ENCODE results near the gene PSMB5.

PSMB5 gene

DNA sequence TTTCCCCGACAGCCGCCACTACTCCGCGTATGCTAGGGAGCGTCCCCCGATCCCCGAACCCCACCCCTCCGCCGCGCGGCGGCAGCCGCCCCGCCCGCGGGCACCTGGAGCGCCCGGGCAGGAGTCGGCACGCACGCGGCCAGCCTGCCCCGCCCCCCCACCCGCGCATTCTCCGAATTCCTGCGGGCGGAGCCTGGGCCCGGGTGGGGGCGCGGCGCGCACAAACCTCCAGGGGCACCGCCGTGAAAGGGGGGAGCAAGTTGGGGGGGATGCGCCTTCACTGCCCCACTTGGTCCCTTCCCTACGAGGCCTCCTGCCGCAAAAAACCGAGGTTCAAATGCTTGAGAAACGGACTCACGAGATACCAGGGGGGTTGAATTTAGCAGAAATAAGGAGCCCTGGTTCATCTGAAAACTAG is 54.0 kb downstream of the PSMB5 start:
- H3K27ac ChIP-seq (ENCODE audit: low read depth, low read length) = no peak overlapping the region
- peaks cover 6 to 12% of the 10 kb centered on the region in 2 donors for H3K27me3 ChIP-seq (ENCODE audit: control insufficient read depth in 1 of 2, insufficient read depth in 2 of 2, low read length in 2 of 2)
- no peaks in the 10 kb centered on the region for H3K36me3 ChIP-seq (ENCODE audit: control insufficient read depth in 1 of 2, insufficient read depth in 2 of 2, low read length in 2 of 2)
- peak overlapping the region; percentile 42 to 59 for H3K4me3 ChIP-seq (ENCODE audit: low read depth in 1 of 2, low read length in 2 of 2)
- peak overlapping the region in 1 of 2 donors; percentile 21 for H3K9ac ChIP-seq (ENCODE audit: low read depth in 1 of 2, low read length in 2 of 2)
- H3K9me3 ChIP-seq (ENCODE audit: control insufficient read depth in 1 of 2, low read length in 2 of 2) = no peaks in the 10 kb centered on the region
- peaks cover 48 to 54% of the 10 kb centered on the region in 2 donors for H3K4me1 ChIP-seq (ENCODE audit: control insufficient read depth in 1 of 2, insufficient read depth in 2 of 2, low read length in 2 of 2)

DNA sequence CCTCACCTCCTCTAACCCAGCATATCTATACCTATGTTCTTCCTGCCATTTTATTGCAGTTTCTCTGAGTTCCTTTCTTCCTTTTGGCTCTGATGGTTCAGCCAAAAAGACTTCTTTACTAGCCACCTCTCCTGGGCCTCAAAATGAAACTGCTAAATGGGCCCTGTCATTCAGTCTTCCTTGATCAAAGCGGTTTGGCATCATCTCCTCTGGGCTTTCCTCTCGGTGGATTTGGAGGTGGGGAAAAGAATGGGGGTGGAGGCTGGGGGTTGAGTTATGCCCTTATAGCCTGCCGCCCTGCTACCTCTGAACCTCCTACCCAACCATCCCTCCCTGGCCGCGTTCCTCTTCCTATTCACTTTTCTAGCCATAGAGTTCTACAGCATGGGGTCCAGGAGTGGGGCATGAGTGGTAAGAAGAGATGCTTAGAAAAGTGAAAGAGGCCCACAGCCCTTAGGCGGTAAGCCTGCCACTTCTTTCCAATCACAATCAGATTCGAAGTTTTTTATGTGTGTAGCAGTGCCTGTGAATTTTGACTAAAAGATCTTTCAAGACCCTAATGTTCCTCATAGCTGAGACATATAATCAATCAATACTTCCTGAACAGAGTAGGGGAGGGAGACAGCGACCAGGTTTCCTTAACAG is 54.8 kb downstream of the PSMB5 start:
- H3K9ac ChIP-seq (ENCODE audit: low read depth in 1 of 2, low read length in 2 of 2) = no peak overlapping the region
- H3K27me3 ChIP-seq (ENCODE audit: control insufficient read depth in 1 of 2, insufficient read depth in 2 of 2, low read length in 2 of 2) = peaks cover 6 to 12% of the 10 kb centered on the region in 2 donors
- no peaks in the 10 kb centered on the region for H3K9me3 ChIP-seq (ENCODE audit: control insufficient read depth in 1 of 2, low read length in 2 of 2)
- H3K27ac ChIP-seq (ENCODE audit: low read depth, low read length) = no peak overlapping the region
- peaks cover 48 to 54% of the 10 kb centered on the region in 2 donors for H3K4me1 ChIP-seq (ENCODE audit: control insufficient read depth in 1 of 2, insufficient read depth in 2 of 2, low read length in 2 of 2)
- no peaks in the 10 kb centered on the region for H3K36me3 ChIP-seq (ENCODE audit: control insufficient read depth in 1 of 2, insufficient read depth in 2 of 2, low read length in 2 of 2)
- peak overlapping the region in 1 of 2 donors; percentile 23 for H3K4me3 ChIP-seq (ENCODE audit: low read depth in 1 of 2, low read length in 2 of 2)

DNA sequence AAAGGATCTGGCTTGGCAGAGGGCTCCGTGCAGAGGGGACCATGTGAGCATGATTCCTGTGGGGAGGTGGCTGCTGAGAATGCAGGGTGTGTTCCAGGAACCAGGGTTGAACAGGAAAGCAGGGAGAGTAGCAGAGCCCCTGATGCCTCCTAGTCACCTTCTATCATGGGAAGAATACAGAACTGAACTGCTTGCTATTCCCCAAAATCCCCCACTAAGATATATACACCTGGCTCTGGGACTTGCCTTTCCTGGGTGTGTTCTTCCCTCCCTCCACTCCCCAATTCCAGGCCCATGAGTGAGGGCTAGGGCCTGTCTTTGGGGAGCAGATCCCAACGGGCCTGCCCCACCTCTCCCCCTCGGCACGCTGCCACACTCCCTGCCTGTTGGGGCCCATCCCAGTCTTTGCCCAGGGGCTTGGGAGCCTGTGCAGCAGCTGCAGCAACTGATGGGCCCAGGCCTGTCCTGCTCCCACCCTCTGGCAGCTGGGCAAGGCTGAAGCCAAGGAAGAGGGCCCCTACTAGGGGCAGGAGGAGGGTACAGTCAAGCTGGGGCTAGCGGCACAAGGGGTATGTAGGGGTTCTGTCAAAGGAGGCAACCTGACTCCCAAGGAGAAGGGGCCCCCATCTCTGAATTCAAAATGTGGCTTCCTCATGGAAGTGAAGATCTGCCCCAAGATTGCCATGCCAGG is 55.6 kb downstream of the PSMB5 start:
- Histone ChIP-seq H3K9ac (ENCODE audit: low read depth in 1 of 2, low read length in 2 of 2) (no peak overlapping the region), H3K27ac (ENCODE audit: low read depth, low read length) (no peak overlapping the region), H3K4me1 (ENCODE audit: control insufficient read depth in 1 of 2, insufficient read depth in 2 of 2, low read length in 2 of 2) (peaks cover 48 to 54% of the 10 kb centered on the region in 2 donors), H3K4me3 (ENCODE audit: low read depth in 1 of 2, low read length in 2 of 2) (no peak overlapping the region), H3K27me3 (ENCODE audit: control insufficient read depth in 1 of 2, insufficient read depth in 2 of 2, low read length in 2 of 2) (peaks cover 6 to 12% of the 10 kb centered on the region in 2 donors), H3K36me3 (ENCODE audit: control insufficient read depth in 1 of 2, insufficient read depth in 2 of 2, low read length in 2 of 2) (no peaks in the 10 kb centered on the region), H3K9me3 (ENCODE audit: control insufficient read depth in 1 of 2, low read length in 2 of 2) (no peaks in the 10 kb centered on the region)

DNA sequence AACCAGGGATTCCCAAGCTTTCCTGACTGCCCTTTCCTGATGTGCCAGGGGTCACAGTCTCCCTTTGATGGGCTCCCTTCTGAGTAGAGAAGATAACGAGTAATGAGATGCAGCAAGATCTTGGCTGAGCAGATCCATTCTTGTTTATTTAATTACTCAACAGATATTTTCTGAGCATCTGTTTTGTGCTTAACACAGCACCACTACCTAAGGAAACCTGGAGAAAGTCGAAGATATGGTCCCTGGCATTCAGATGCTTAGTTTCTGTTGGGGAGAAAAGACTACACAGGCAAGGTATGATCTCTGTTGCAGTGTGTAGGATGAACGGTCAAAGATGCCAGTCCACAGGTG is 56.2 kb downstream of the PSMB5 start:
- Histone ChIP-seq H3K4me3 (ENCODE audit: low read depth in 1 of 2, low read length in 2 of 2) (no peak overlapping the region), H3K9me3 (ENCODE audit: control insufficient read depth in 1 of 2, low read length in 2 of 2) (no peaks in the 10 kb centered on the region), H3K36me3 (ENCODE audit: control insufficient read depth in 1 of 2, insufficient read depth in 2 of 2, low read length in 2 of 2) (no peaks in the 10 kb centered on the region), H3K27ac (ENCODE audit: low read depth, low read length) (no peak overlapping the region), H3K9ac (ENCODE audit: low read depth in 1 of 2, low read length in 2 of 2) (no peak overlapping the region), H3K4me1 (ENCODE audit: control insufficient read depth in 1 of 2, insufficient read depth in 2 of 2, low read length in 2 of 2) (peaks cover 47 to 54% of the 10 kb centered on the region in 2 donors), H3K27me3 (ENCODE audit: control insufficient read depth in 1 of 2, insufficient read depth in 2 of 2, low read length in 2 of 2) (peaks cover 6 to 12% of the 10 kb centered on the region in 2 donors)

- Histone ChIP-seq H3K27me3 (ENCODE audit: control insufficient read depth in 1 of 2, insufficient read depth in 2 of 2, low read length in 2 of 2) (peaks cover 6 to 12% of the 10 kb centered on the region in 2 donors), H3K9ac (ENCODE audit: low read depth in 1 of 2, low read length in 2 of 2) (no peak overlapping the region), H3K27ac (ENCODE audit: low read depth, low read length) (no peak overlapping the region), H3K4me1 (ENCODE audit: control insufficient read depth in 1 of 2, insufficient read depth in 2 of 2, low read length in 2 of 2) (peaks cover 42 to 49% of the 10 kb centered on the region in 2 donors), H3K9me3 (ENCODE audit: control insufficient read depth in 1 of 2, low read length in 2 of 2) (no peaks in the 10 kb centered on the region), H3K4me3 (ENCODE audit: low read depth in 1 of 2, low read length in 2 of 2) (no peak overlapping the region), H3K36me3 (ENCODE audit: control insufficient read depth in 1 of 2, insufficient read depth in 2 of 2, low read length in 2 of 2) (no peaks in the 10 kb centered on the region)
Observed at GRCh38 chr14:22977684-22978486, 56.8 kb downstream of the PSMB5 start.

DNA sequence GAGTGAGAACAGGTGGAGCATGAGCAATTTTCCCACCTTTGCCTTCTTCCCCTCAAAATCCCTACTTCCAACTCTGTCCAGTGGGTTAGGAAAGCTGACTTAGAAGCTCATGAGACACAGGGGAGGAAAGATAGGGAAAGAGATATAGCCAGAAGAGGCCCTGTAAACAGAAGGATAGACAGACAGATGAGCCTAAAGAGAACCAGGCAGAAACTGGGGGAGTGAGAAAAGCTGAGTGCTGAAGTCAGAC is 57.3 kb downstream of the PSMB5 start:
- H3K4me1 ChIP-seq (ENCODE audit: control insufficient read depth in 1 of 2, insufficient read depth in 2 of 2, low read length in 2 of 2) = peaks cover 41 to 47% of the 10 kb centered on the region in 2 donors
- no peak overlapping the region for H3K4me3 ChIP-seq (ENCODE audit: low read depth in 1 of 2, low read length in 2 of 2)
- H3K9ac ChIP-seq (ENCODE audit: low read depth in 1 of 2, low read length in 2 of 2) = no peak overlapping the region

GRCh38 chr14:22976620-22977433 is 57.9 kb downstream of the PSMB5 start:
- no peak overlapping the region for H3K27ac ChIP-seq (ENCODE audit: low read depth, low read length)
- H3K9me3 ChIP-seq (ENCODE audit: control insufficient read depth in 1 of 2, low read length in 2 of 2) = no peaks in the 10 kb centered on the region
- H3K9ac ChIP-seq (ENCODE audit: low read depth in 1 of 2, low read length in 2 of 2) = no peak overlapping the region
- H3K4me3 ChIP-seq (ENCODE audit: low read depth in 1 of 2, low read length in 2 of 2) = no peak overlapping the region
- H3K36me3 ChIP-seq (ENCODE audit: control insufficient read depth in 1 of 2, insufficient read depth in 2 of 2, low read length in 2 of 2) = no peaks in the 10 kb centered on the region
- peaks cover 5 to 10% of the 10 kb centered on the region in 2 donors for H3K27me3 ChIP-seq (ENCODE audit: control insufficient read depth in 1 of 2, insufficient read depth in 2 of 2, low read length in 2 of 2)
- peaks cover 41 to 42% of the 10 kb centered on the region in 2 donors for H3K4me1 ChIP-seq (ENCODE audit: control insufficient read depth in 1 of 2, insufficient read depth in 2 of 2, low read length in 2 of 2)

More for the DNA sequence above, 57.3 kb downstream of the PSMB5 start:
- Histone ChIP-seq H3K9me3 (ENCODE audit: control insufficient read depth in 1 of 2, low read length in 2 of 2) (no peaks in the 10 kb centered on the region), H3K36me3 (ENCODE audit: control insufficient read depth in 1 of 2, insufficient read depth in 2 of 2, low read length in 2 of 2) (no peaks in the 10 kb centered on the region), H3K27me3 (ENCODE audit: control insufficient read depth in 1 of 2, insufficient read depth in 2 of 2, low read length in 2 of 2) (peaks cover 6 to 12% of the 10 kb centered on the region in 2 donors), H3K27ac (ENCODE audit: low read depth, low read length) (no peak overlapping the region)

Data from duodenal mucosa (tissue), 2 donors.